Activated naive CD4-positive, alpha-beta T cell treated with anti-CD3 and anti-CD28 coated beads, Interleukin-2, amount 50 U/mL, for 24 hours (primary cell): ENCODE results near the gene ROR2.

Experiments
- H3K27ac Mint-ChIP-seq: one replicate; pipeline ENCODE4 v1.8.0; 2021; ENCODE audit warnings: mild to moderate bottlenecking, mixed read lengths
- H3K27me3 Mint-ChIP-seq: one replicate; pipeline ENCODE4 v1.8.0; 2021; ENCODE audit warnings: mixed read lengths
- H3K36me3 Mint-ChIP-seq: one replicate; pipeline ENCODE4 v1.8.0; 2021; ENCODE audit warnings: mixed read lengths
- H3K4me1 Mint-ChIP-seq: one replicate; pipeline ENCODE4 v1.8.0; 2021; ENCODE audit warnings: mixed read lengths
- H3K4me3 Mint-ChIP-seq: one replicate; pipeline ENCODE4 v1.8.0; 2021; ENCODE audit warnings: mild to moderate bottlenecking, mixed read lengths
- H3K9me3 Mint-ChIP-seq: one replicate; pipeline ENCODE4 v1.8.0; 2021; ENCODE audit warnings: mixed read lengths

The ROR2 gene

DNA sequence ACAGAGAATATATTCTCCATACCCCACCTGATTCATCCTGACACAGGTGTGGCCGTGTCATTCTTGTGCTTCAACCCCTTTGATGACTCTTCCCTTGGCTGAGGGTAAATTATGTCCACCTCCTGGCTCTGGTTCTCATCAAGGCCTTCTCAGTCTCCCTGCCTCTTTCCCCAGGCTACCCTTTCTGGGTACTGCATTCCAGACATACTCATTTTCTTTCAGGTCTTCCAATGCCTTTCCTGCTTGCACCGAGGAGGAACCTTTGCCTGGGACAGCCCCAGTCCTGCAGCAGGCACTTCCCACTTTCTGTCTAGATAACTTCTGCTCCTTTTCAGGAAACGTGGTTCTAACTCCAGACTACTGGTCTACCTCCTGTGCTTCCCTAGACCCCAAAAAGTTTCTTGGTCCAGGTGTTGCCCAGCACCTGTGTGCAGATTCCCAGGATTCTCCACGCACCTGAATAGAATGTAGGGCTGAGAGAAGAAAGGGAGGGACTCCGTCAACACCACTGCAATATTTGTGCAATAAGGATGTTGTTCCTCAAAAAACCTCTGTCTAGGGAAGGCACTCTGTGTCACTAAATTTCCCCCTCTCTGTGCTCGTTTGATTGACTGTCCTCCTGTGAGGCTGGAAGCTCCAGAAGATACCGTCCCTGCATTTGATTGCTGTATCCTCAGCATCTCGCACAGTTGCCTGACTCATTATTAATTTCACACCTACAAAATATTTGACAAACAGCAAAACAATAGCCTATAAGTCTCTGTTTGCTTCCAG, 271.0 kb downstream of the ROR2 start:
- H3K9me3 Mint-ChIP-seq, result no peaks in the 10 kb centered on the region
- no peak overlapping the region for H3K4me3 Mint-ChIP-seq
- no peaks in the 10 kb centered on the region for H3K36me3 Mint-ChIP-seq
- H3K27me3 Mint-ChIP-seq, result peaks cover 23% of the 10 kb centered on the region
- no peak overlapping the region for H3K27ac Mint-ChIP-seq
- H3K4me1 Mint-ChIP-seq, result no peaks in the 10 kb centered on the region

GRCh38 chr9:91677822-91678436, 272.1 kb downstream of the ROR2 start:
- Mint-ChIP-seq H3K27ac (no peak overlapping the region), H3K27me3 (peaks cover 24% of the 10 kb centered on the region), H3K36me3 (no peaks in the 10 kb centered on the region), H3K4me3 (no peak overlapping the region), H3K9me3 (no peaks in the 10 kb centered on the region), H3K4me1 (no peaks in the 10 kb centered on the region)

GRCh38 chr9:91677331-91677730, 272.7 kb downstream of the ROR2 start:
- Mint-ChIP-seq H3K4me3 (no peak overlapping the region), H3K9me3 (no peaks in the 10 kb centered on the region), H3K27me3 (peaks cover 22% of the 10 kb centered on the region), H3K4me1 (no peaks in the 10 kb centered on the region), H3K27ac (no peak overlapping the region), H3K36me3 (no peaks in the 10 kb centered on the region)

GRCh38 chr9:91676046-91676445, 274.0 kb downstream of the ROR2 start:
- Mint-ChIP-seq H3K9me3 (no peaks in the 10 kb centered on the region), H3K4me3 (no peak overlapping the region)

DNA sequence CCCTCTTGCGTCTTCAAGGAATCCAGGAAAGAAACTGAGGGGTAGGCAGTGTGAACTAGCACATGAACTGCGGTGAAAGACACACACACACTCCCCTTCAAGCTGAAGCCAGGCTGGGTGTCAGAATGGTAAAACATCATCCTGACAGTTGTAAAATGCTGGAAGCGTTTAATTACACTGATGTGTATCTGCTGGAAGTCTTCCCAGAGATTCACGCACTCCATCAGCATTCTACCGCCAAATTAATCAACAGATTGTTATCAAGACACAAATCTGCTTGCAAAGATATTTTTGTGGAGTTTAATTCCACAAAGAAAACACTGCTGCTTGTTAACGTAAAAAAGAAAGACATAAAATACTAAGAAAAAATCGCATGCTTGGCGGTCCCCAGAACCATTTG, 285.4 kb downstream of the ROR2 start:
- Mint-ChIP-seq H3K4me3 (no peak overlapping the region), H3K4me1 (no peaks in the 10 kb centered on the region), H3K27me3 (peaks cover 3% of the 10 kb centered on the region), H3K9me3 (no peaks in the 10 kb centered on the region), H3K27ac (no peak overlapping the region), H3K36me3 (no peaks in the 10 kb centered on the region)

More at GRCh38 chr9:91676046-91676445, 274.0 kb downstream of the ROR2 start:
- Mint-ChIP-seq H3K36me3 (no peaks in the 10 kb centered on the region), H3K27me3 (peaks cover 19% of the 10 kb centered on the region), H3K4me1 (no peaks in the 10 kb centered on the region), H3K27ac (no peak overlapping the region)

DNA sequence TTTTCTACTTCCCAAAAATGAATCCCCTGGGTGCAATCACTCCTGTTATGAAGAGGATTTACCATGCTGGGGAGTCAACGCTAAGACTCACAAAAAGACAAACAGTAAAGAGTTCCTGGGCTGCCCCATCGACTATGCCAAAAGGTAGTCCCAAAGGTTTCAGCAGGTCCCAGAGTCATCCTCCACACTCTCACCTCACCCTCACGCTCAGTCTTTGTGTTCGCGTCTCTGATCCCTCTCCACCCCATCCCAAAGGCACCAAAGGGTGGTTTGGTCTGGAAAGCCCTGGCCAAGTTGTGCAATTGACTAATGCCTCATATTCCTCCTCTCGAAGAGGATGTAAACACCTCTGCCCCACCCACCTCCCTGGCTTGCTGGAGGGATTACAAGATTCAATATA, 286.2 kb downstream of the ROR2 start:
- Mint-ChIP-seq H3K4me1 (no peaks in the 10 kb centered on the region), H3K27me3 (peaks cover 3% of the 10 kb centered on the region), H3K4me3 (no peak overlapping the region)

DNA sequence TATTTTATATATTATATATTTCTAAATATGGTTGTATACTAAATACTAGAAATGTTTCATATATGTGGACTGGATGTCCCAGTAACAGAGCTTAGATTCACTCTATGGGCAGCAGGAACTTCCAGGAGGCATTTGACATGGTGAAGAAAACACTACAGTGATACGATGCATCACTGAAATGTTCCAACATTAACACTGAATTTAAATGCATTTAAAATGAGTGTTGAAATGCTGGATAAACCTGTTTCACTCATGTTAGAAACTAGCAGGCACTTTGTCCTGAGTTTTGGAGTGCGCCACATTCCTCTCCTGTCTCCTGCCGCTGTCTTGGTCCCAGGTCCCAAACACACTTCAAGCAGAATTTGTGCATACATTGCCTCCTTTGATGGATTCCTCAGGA, 288.6 kb downstream of the ROR2 start:
- Mint-ChIP-seq H3K27me3 (peaks cover 4% of the 10 kb centered on the region), H3K36me3 (no peaks in the 10 kb centered on the region), H3K4me1 (no peaks in the 10 kb centered on the region), H3K4me3 (no peak overlapping the region), H3K27ac (no peak overlapping the region), H3K9me3 (no peaks in the 10 kb centered on the region)

More for the DNA sequence above, 286.2 kb downstream of the ROR2 start:
- Mint-ChIP-seq H3K36me3 (no peaks in the 10 kb centered on the region), H3K9me3 (no peaks in the 10 kb centered on the region), H3K27ac (no peak overlapping the region)

- Mint-ChIP-seq H3K4me1 (no peaks in the 10 kb centered on the region), H3K27me3 (peaks cover 4% of the 10 kb centered on the region), H3K9me3 (no peaks in the 10 kb centered on the region), H3K36me3 (no peaks in the 10 kb centered on the region), H3K27ac (no peak overlapping the region), H3K4me3 (no peak overlapping the region)
Measured at GRCh38 chr9:91660521-91660920, 289.5 kb downstream of the ROR2 start.

DNA sequence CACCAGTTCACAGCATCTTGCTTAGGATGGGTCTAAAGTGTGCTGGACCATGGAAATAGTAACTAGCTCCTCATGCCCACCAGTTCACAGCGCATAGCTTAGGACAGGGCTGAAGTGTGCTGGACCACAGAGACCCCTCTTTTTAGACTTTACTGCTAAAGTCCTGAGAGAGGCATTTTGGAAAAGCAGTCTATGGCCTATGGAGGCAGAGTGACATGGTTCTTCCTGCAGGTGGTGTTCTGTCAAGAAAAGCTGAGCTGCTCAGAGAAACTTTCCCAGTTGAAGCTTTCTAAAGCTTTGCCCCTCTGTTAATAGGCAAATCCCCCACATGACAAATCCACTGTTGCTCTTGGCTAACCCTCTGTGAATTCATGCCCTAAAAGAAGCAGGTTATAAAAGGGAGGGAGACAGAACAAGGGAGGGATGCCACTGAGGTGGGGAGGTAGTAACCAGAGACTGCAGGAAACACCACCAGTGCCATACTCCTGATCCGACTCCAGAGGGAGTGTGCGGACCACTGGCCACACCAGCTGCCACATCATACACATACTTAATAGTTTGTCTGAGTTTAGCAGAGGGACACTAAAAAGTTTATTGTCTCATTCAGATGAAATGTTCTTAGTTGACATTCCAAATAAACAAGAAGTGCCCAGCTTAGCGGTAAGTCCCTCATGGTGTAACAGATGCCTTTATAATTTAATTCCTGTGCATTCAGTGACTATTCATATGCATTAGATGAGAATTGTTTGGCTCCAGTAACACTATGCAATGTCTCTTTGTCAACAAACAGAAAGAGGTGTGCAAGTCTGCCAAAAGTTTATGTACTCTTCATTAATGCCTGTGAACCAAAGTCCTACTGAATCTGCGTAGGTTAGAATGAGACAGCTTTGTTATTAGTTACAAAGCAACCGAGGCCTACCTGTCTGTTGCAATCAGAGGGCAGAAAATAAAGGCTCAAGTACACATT, 290.2 kb downstream of the ROR2 start:
- Mint-ChIP-seq H3K4me3 (no peak overlapping the region), H3K27ac (no peak overlapping the region), H3K36me3 (no peaks in the 10 kb centered on the region)

DNA sequence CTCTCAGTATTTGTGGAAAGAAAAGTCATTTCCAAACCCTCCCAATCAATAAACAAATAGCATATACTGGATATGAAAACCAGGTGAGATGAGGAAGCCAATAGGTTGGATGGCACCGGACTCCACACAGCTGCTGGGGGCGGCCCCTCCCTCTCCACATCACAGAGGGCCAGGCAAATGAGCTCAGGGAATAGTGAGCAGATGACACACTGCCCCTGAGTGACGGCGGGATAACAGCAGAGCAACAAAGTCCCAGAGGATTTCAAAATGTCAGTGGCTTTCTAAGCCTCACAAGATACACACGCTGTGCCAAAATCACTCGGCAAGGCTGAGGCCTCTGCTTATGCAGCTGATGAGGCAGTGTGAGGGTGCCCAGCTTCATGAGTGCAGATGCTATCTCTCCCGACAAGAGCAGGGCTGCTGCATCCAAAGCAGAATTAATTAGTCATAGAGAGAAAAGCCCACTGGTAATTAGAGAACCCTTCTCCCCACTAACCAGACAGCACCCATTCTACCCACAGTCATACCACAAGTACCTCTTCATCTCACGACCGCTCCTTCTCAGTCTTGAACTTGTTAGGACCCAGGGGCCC, 291.4 kb downstream of the ROR2 start:
- Mint-ChIP-seq H3K36me3 (no peaks in the 10 kb centered on the region), H3K9me3 (no peaks in the 10 kb centered on the region), H3K27me3 (peaks cover 1% of the 10 kb centered on the region), H3K4me3 (no peak overlapping the region), H3K27ac (no peak overlapping the region), H3K4me1 (no peaks in the 10 kb centered on the region)

More for the DNA sequence above, 290.2 kb downstream of the ROR2 start:
- Mint-ChIP-seq H3K27me3 (peaks cover 4% of the 10 kb centered on the region), H3K4me1 (no peaks in the 10 kb centered on the region), H3K9me3 (no peaks in the 10 kb centered on the region)

GRCh38 chr9:91657501-91657900, 292.5 kb downstream of the ROR2 start:
- Mint-ChIP-seq H3K4me1 (no peaks in the 10 kb centered on the region), H3K27ac (no peak overlapping the region), H3K4me3 (no peak overlapping the region), H3K36me3 (no peaks in the 10 kb centered on the region), H3K27me3 (peaks cover 1% of the 10 kb centered on the region), H3K9me3 (no peaks in the 10 kb centered on the region)

DNA sequence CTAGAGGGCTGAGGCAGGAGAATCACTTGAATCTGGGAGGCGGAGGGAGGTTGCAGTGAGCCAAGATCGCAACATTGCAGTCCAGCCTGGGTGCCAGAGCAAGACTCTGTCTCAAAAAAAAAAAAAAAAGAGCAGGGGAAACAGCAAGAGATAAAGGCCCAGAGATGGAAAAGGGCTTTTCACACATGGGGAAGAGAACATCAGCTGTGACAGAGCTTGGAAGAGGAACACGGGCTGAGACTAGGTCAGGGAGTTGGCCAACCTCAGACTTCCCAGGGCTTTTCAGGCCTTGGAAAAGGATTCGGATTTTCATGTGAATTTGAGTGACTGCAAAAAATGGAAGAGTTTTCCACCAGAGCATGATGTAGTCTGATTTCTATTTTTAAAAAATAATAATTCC, 294.4 kb downstream of the ROR2 start:
- H3K27me3 Mint-ChIP-seq, result peaks cover 3% of the 10 kb centered on the region
- no peaks in the 10 kb centered on the region for H3K36me3 Mint-ChIP-seq
- H3K9me3 Mint-ChIP-seq, result no peaks in the 10 kb centered on the region
- H3K4me3 Mint-ChIP-seq, result no peak overlapping the region
- H3K27ac Mint-ChIP-seq, result no peak overlapping the region
- H3K4me1 Mint-ChIP-seq, result no peaks in the 10 kb centered on the region

DNA sequence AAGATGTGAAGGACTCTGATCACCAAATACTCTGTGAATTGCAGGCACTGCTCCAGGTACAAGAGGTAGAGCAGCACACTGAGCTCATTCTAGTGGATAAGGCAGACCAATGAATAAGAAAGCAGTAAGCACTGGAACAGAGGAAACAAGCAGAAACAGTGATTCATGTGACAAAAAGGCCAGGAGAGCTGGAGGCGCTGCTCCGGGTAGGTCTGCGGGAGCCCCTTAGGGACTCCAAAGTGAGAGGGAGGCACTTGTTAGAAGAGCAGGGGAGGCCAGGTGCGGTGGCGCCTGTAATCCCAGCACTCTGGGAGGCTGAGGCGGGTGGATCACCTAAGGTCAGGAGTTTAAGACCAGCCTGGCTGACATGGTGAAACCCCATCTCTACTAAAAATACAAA, 294.8 kb downstream of the ROR2 start:
- H3K4me1 Mint-ChIP-seq, result no peaks in the 10 kb centered on the region
- H3K36me3 Mint-ChIP-seq, result no peaks in the 10 kb centered on the region
- no peak overlapping the region for H3K27ac Mint-ChIP-seq
- H3K9me3 Mint-ChIP-seq, result no peaks in the 10 kb centered on the region
- no peak overlapping the region for H3K4me3 Mint-ChIP-seq
- peaks cover 3% of the 10 kb centered on the region for H3K27me3 Mint-ChIP-seq

- Mint-ChIP-seq H3K27ac (no peak overlapping the region), H3K4me3 (no peak overlapping the region), H3K36me3 (no peaks in the 10 kb centered on the region), H3K9me3 (no peaks in the 10 kb centered on the region), H3K27me3 (peaks cover 6% of the 10 kb centered on the region), H3K4me1 (no peaks in the 10 kb centered on the region)
Measured at GRCh38 chr9:91654527-91654926, 295.5 kb downstream of the ROR2 start.

- Mint-ChIP-seq H3K4me1 (no peaks in the 10 kb centered on the region), H3K27me3 (peaks cover 14% of the 10 kb centered on the region), H3K4me3 (no peak overlapping the region), H3K27ac (no peak overlapping the region), H3K9me3 (no peaks in the 10 kb centered on the region), H3K36me3 (no peaks in the 10 kb centered on the region)
Measured at GRCh38 chr9:91647371-91647770, 302.7 kb downstream of the ROR2 start.
